Stimulated activated CD4-positive, alpha-beta T cell treated with anti-CD3 and anti-CD28 coated beads, Interleukin-4, amount 100 ng/mL, for 48 hours (primary cell): ENCODE data around the gene CLCN6.
A peak's percentile ranks its signal among the peaks of the same experiment; 100 is the strongest.

Experiments
- DNase-seq, 2 donors: peaks; one replicate each; pipeline ENCODE4 v3.0.0-alpha.2; 2020; ENCODE audit warnings: low read depth in 2 of 2

CLCN6 gene

GRCh38 chr1:11831945-11832725, 26.1 kb downstream of the CLCN6 start:
- no peak for DNase-seq

GRCh38 chr1:11833497-11833896, 27.5 kb downstream of the CLCN6 start:
- DNase-seq, result no peak

GRCh38 chr1:11833900-11834299, 27.9 kb downstream of the CLCN6 start:
- no peak for DNase-seq

- DNase-seq, result no peak
Observed at GRCh38 chr1:11835441-11836225, 29.6 kb downstream of the CLCN6 start.

- no peak for DNase-seq
Observed at GRCh38 chr1:11836955-11837766, 31.2 kb downstream of the CLCN6 start.

- no peak for DNase-seq
Observed at GRCh38 chr1:11837767-11838348, 31.9 kb downstream of the CLCN6 start.

GRCh38 chr1:11838349-11839272, 32.6 kb downstream of the CLCN6 start:
- peak; percentile 64 to 67 for DNase-seq

GRCh38 chr1:11839727-11840705, 34.0 kb downstream of the CLCN6 start:
- DNase-seq, result no peak

GRCh38 chr1:11841245-11842153, 35.5 kb downstream of the CLCN6 start:
- no peak for DNase-seq

GRCh38 chr1:11842154-11843041, 36.4 kb downstream of the CLCN6 start:
- no peak for DNase-seq

- DNase-seq, result no peak
Observed at GRCh38 chr1:11845641-11846335, 39.8 kb downstream of the CLCN6 start.

GRCh38 chr1:11847667-11848372, 41.8 kb downstream of the CLCN6 start, which contains the start of gene NPPA:
TSS of gene NPPA (minus strand) at chr1:11847783. CDS start at chr1:11847684, 99 bp downstream.
- DNase-seq, result no peak

GRCh38 chr1:11848373-11848700, 42.3 kb downstream of the CLCN6 start:
- no peak for DNase-seq

- no peak for DNase-seq
Observed at GRCh38 chr1:11850156-11850555, 44.2 kb downstream of the CLCN6 start.

GRCh38 chr1:11851180-11851579, 45.2 kb downstream of the CLCN6 start:
- no peak for DNase-seq

GRCh38 chr1:11854519-11854918, 48.5 kb downstream of the CLCN6 start:
- no peak for DNase-seq
